Panc1 (cell line): ENCODE results near the gene C15orf40.

Experiments used
- CTCF ChIP-seq: fragments of 450-650 bp; IDR thresholded peaks from 2 replicates; pipeline ENCODE4 v1.5.1; 2017; ENCODE audit warnings: mild to moderate bottlenecking
- POLR2AphosphoS5 ChIP-seq: IDR thresholded peaks from 2 replicates; pipeline ENCODE4 v1.6.1; 2012; ENCODE audit warnings: mild to moderate bottlenecking, low read depth, low read length, moderate library complexity
- SIN3A ChIP-seq: IDR thresholded peaks from 2 replicates; pipeline ENCODE4 v1.6.1; 2012; ENCODE audit warnings: low read depth, mild to moderate bottlenecking, low read length, moderate library complexity, borderline replicate concordance; ENCODE audit not compliant: insufficient read depth

DNA sequence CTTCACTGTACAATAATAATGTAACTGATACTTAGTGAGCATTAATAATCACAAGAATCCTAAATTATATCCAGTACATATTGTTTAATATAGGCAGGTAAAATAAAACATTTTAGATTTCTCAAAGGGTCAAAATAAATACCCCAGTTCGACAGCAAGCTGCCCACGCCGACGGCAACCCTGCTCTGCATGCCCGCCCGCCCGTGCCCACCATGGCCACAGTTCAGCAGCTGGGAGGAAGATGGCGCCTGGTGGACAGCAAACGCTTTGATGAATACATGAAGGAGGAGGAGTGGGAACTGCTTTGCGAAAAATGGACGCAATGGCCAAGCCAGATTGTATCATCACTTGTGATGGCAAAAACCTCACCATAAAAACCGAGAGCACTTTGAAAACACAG is 32.7 kb upstream of the C15orf40 start:
- TF ChIP-seq CTCF (no peak), POLR2AphosphoS5 (no peak), SIN3A (no peak)
